ENCODE data around the gene DUSP3. TPM values are rescaled to one million over a fixed set of nuclear protein-coding genes. Genes with fewer than 3 reads are reported as not detected.

The DUSP3 gene
- total and polyA plus RNA-seq, 3 experiments from 2014 or later: 7.7 to 14.4 (median 14.0) TPM

- H3K4me1 ChIP-seq (ENCODE audit: insufficient read depth, low read length): no peaks in the 10 kb centered on the region
- no peak overlapping the region for H3K4me3 ChIP-seq (ENCODE audit: low read length)
- POLR2A ChIA-PET: no interaction called here
- Mint-ChIP-seq H3K4me1 (no peaks in the 10 kb centered on the region), H3K4me3 (no peak overlapping the region), H3K27me3 (peaks cover 4 to 35% of the 10 kb centered on the region in 2 donors), H3K9me3 (no peaks in the 10 kb centered on the region), H3K27ac (no peak overlapping the region), H3K36me3 (no peaks in the 10 kb centered on the region)
- CTCF ChIA-PET: interaction anchor here (1.2 to 1.4 kb wide), 2 partner anchors 12 to 24 kb away, joined by 3 to 4 read pairs; no protein-coding TSS in a partner anchor
- no peaks in the 10 kb centered on the region for H3K36me3 ChIP-seq (ENCODE audit: insufficient read depth, low read length)
- no peak for DNase-seq
- H3K27me3 ChIP-seq (ENCODE audit: insufficient read depth, low read length, poor library complexity, severe bottlenecking): no peaks in the 10 kb centered on the region
- H3K9me3 ChIP-seq (ENCODE audit: low read length): no peaks in the 10 kb centered on the region
- no peak overlapping the region for H3K27ac ChIP-seq (ENCODE audit: low read depth, low read length)
Observed at GRCh38 chr17:43736389-43736788, 42.4 kb downstream of the DUSP3 start.

DNA sequence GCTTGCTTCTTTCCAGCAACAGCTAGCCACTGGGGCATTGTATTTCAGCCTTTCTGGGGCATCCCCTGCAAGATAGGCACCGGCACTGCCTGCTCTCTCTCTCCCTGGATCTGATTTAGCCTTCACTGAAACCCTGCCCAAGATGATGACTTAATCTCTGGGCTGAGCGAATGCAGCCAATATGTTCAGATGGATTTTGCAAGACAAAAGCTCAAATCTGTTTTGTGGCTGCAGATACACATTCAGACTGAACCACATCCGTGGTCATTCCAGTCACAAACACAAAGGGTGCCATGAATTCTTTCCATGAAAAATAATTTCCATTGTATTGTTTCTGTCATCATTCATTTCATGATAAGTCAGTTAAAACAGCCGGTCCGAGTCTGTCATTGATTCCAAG, 44.4 kb downstream of the DUSP3 start:
- Mint-ChIP-seq H3K4me3 (no peak overlapping the region), H3K9me3 (no peaks in the 10 kb centered on the region), H3K36me3 (no peaks in the 10 kb centered on the region), H3K4me1 (no peaks in the 10 kb centered on the region), H3K27ac (no peak overlapping the region), H3K27me3 (peaks cover 4 to 27% of the 10 kb centered on the region in 2 donors)
- Histone ChIP-seq H3K27ac (ENCODE audit: low read depth, low read length) (no peak overlapping the region), H3K4me1 (ENCODE audit: insufficient read depth, low read length) (no peaks in the 10 kb centered on the region), H3K9me3 (ENCODE audit: low read length) (no peaks in the 10 kb centered on the region), H3K36me3 (ENCODE audit: insufficient read depth, low read length) (no peaks in the 10 kb centered on the region), H3K4me3 (ENCODE audit: low read length) (no peak overlapping the region), H3K27me3 (ENCODE audit: insufficient read depth, low read length, poor library complexity, severe bottlenecking) (no peaks in the 10 kb centered on the region)
- POLR2A ChIA-PET: no interaction called here
- no peak for DNase-seq
- CTCF ChIA-PET: interaction anchor here (1.5 kb wide), 1 partner anchor 32 kb away, joined by 4 read pairs; no protein-coding TSS in a partner anchor

DNA sequence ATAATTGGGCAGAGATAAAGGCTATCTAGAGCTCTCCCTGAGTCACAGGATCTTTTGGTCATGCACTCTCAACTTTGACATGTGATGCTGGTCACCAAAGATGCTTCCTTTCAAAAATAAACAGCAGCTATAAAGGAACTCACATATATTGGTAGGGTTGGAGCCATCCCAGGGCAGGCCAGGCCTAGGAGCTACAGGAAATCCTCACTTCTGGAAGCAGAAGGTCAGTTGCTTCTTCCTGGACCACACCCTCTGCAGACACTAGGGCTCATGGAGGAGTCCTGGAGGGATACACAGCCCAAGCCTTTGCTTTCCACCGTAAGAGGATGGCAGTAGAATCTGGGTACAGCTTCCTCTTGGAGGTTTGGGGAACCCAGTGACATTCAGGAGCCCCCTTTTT, 44.8 kb downstream of the DUSP3 start:
- no peak overlapping the region for H3K4me3 ChIP-seq (ENCODE audit: low read length)
- CTCF ChIA-PET: interaction anchor here (1.5 kb wide), 2 partner anchors 26 to 33 kb away, joined by 4 read pairs; no protein-coding TSS in a partner anchor
- H3K9me3 Mint-ChIP-seq: no peaks in the 10 kb centered on the region
- H3K27me3 ChIP-seq (ENCODE audit: insufficient read depth, low read length, poor library complexity, severe bottlenecking): no peaks in the 10 kb centered on the region
- no peak overlapping the region for H3K27ac ChIP-seq (ENCODE audit: low read depth, low read length)
- H3K4me1 ChIP-seq (ENCODE audit: insufficient read depth, low read length): no peaks in the 10 kb centered on the region
- H3K27ac Mint-ChIP-seq: no peak overlapping the region
- H3K4me1 Mint-ChIP-seq: no peaks in the 10 kb centered on the region
- H3K36me3 ChIP-seq (ENCODE audit: insufficient read depth, low read length): no peaks in the 10 kb centered on the region
- H3K9me3 ChIP-seq (ENCODE audit: low read length): no peaks in the 10 kb centered on the region
- no peak overlapping the region for H3K4me3 Mint-ChIP-seq
- H3K36me3 Mint-ChIP-seq: no peaks in the 10 kb centered on the region
- POLR2A ChIA-PET: no interaction called here
- DNase-seq: no peak
- peaks cover 4 to 23% of the 10 kb centered on the region in 2 donors for H3K27me3 Mint-ChIP-seq

- ChIA-PET POLR2A (no interaction called here), CTCF (interaction anchor here (1.0 to 1.5 kb wide), 3 partner anchors 25 to 34 kb away, joined by 3 to 4 read pairs (median 4); partner anchors contain the start of gene SOST)
- Histone ChIP-seq H3K27ac (ENCODE audit: low read depth, low read length) (no peak overlapping the region), H3K36me3 (ENCODE audit: insufficient read depth, low read length) (no peaks in the 10 kb centered on the region), H3K4me1 (ENCODE audit: insufficient read depth, low read length) (no peaks in the 10 kb centered on the region), H3K4me3 (ENCODE audit: low read length) (no peak overlapping the region), H3K9me3 (ENCODE audit: low read length) (no peaks in the 10 kb centered on the region), H3K27me3 (ENCODE audit: insufficient read depth, low read length, poor library complexity, severe bottlenecking) (no peaks in the 10 kb centered on the region)
- no peak for DNase-seq
- Mint-ChIP-seq H3K9me3 (no peaks in the 10 kb centered on the region), H3K27ac (no peak overlapping the region), H3K36me3 (no peaks in the 10 kb centered on the region), H3K27me3 (peaks cover 6 to 17% of the 10 kb centered on the region in 2 donors), H3K4me3 (no peak overlapping the region), H3K4me1 (no peaks in the 10 kb centered on the region)
Observed at GRCh38 chr17:43732958-43733357, 45.8 kb downstream of the DUSP3 start.

DNA sequence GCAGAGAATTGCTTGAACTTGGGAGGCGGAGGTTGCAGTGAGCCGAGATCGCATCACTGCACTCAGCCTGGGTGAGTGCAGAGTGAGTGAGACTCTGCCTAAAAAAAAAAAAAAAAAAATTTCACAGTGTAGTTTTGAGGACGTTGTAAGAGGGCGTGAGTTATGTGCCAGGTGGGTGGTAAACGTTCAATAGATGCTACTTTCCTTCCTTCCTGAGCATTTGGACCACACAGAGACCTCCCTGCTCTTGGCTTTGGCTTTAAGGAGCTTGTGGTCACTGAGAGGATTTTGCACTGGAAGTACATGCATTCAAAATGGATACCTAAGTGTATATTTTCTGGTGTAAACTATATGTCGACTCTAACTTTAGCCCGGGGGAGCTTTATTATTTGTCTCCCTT, 50.7 kb downstream of the DUSP3 start:
- Mint-ChIP-seq H3K27me3 (peaks cover 0 to 2% of the 10 kb centered on the region in 2 donors), H3K9me3 (no peaks in the 10 kb centered on the region), H3K4me1 (no peaks in the 10 kb centered on the region), H3K36me3 (no peaks in the 10 kb centered on the region), H3K4me3 (no peak overlapping the region), H3K27ac (no peak overlapping the region)
- Histone ChIP-seq H3K36me3 (ENCODE audit: insufficient read depth, low read length) (no peaks in the 10 kb centered on the region), H3K9me3 (ENCODE audit: low read length) (no peaks in the 10 kb centered on the region), H3K4me3 (ENCODE audit: low read length) (no peak overlapping the region), H3K4me1 (ENCODE audit: insufficient read depth, low read length) (no peaks in the 10 kb centered on the region), H3K27ac (ENCODE audit: low read depth, low read length) (no peak overlapping the region), H3K27me3 (ENCODE audit: insufficient read depth, low read length, poor library complexity, severe bottlenecking) (no peaks in the 10 kb centered on the region)
- POLR2A ChIA-PET: no interaction called here
- no peak for DNase-seq
- CTCF ChIA-PET: interaction anchor here (1.5 kb wide), 1 partner anchor 34 kb away, joined by 3 read pairs; no protein-coding TSS in a partner anchor

- Histone ChIP-seq H3K4me3 (ENCODE audit: low read length) (no peak overlapping the region), H3K36me3 (ENCODE audit: insufficient read depth, low read length) (no peaks in the 10 kb centered on the region), H3K4me1 (ENCODE audit: insufficient read depth, low read length) (peaks cover 8% of the 10 kb centered on the region), H3K9me3 (ENCODE audit: low read length) (no peaks in the 10 kb centered on the region), H3K27me3 (ENCODE audit: insufficient read depth, low read length, poor library complexity, severe bottlenecking) (no peaks in the 10 kb centered on the region), H3K27ac (ENCODE audit: low read depth, low read length) (no peak overlapping the region)
- Mint-ChIP-seq H3K9me3 (no peaks in the 10 kb centered on the region), H3K4me3 (peak overlapping the region in 1 of 7 donors; percentile 92), H3K27me3 (peaks cover 0 to 2% of the 10 kb centered on the region in 2 donors), H3K27ac (no peak overlapping the region), H3K36me3 (peaks cover 0 to 3% (median 0%) of the 10 kb centered on the region in 3 donors), H3K4me1 (peaks cover 6 to 8% (median 8%) of the 10 kb centered on the region in 3 donors)
- CTCF ChIA-PET: interaction anchor here (0.6 to 1.2 kb wide), 2 partner anchors 12 to 30 kb away, joined by 3 to 4 read pairs; no protein-coding TSS in a partner anchor
- DNase-seq: no peak
- POLR2A ChIA-PET: no interaction called here
Observed at GRCh38 chr17:43723697-43724359, 54.9 kb downstream of the DUSP3 start.

- ChIA-PET CTCF (interaction anchor here (1.2 to 1.9 kb wide), 2 partner anchors 26 to 29 kb away, joined by 3 to 7 read pairs; no protein-coding TSS in a partner anchor), POLR2A (no interaction called here)
- peak overlapping the region in 1 of 8 donors; percentile 44 for H3K27ac Mint-ChIP-seq
- DNase-seq: no peak
- Histone ChIP-seq H3K4me3 (ENCODE audit: low read length) (no peak overlapping the region), H3K4me1 (ENCODE audit: insufficient read depth, low read length) (peaks cover 8% of the 10 kb centered on the region), H3K9me3 (ENCODE audit: low read length) (no peaks in the 10 kb centered on the region), H3K27ac (ENCODE audit: low read depth, low read length) (no peak overlapping the region), H3K36me3 (ENCODE audit: insufficient read depth, low read length) (no peaks in the 10 kb centered on the region), H3K27me3 (ENCODE audit: insufficient read depth, low read length, poor library complexity, severe bottlenecking) (no peaks in the 10 kb centered on the region)
- H3K4me3 Mint-ChIP-seq: peak overlapping the region in 1 of 7 donors; percentile 92
- no peaks in the 10 kb centered on the region for H3K27me3 Mint-ChIP-seq
- peaks cover 0 to 3% (median 0%) of the 10 kb centered on the region in 3 donors for H3K36me3 Mint-ChIP-seq
- no peaks in the 10 kb centered on the region for H3K9me3 Mint-ChIP-seq
- H3K4me1 Mint-ChIP-seq: peaks cover 6 to 8% (median 8%) of the 10 kb centered on the region in 3 donors
Observed at GRCh38 chr17:43722870-43723665, 55.7 kb downstream of the DUSP3 start.

- no peak overlapping the region for H3K27ac ChIP-seq (ENCODE audit: low read depth, low read length)
- POLR2A ChIA-PET: no interaction called here
- H3K27me3 Mint-ChIP-seq: no peaks in the 10 kb centered on the region
- H3K4me3 Mint-ChIP-seq: peak overlapping the region in 2 of 7 donors; percentile 18 to 92
- H3K9me3 ChIP-seq (ENCODE audit: low read length): no peaks in the 10 kb centered on the region
- H3K27ac Mint-ChIP-seq: peak overlapping the region in 1 of 8 donors; percentile 44
- no peaks in the 10 kb centered on the region for H3K9me3 Mint-ChIP-seq
- DNase-seq: no peak
- peaks cover 8% of the 10 kb centered on the region for H3K4me1 ChIP-seq (ENCODE audit: insufficient read depth, low read length)
- no peak overlapping the region for H3K4me3 ChIP-seq (ENCODE audit: low read length)
- H3K4me1 Mint-ChIP-seq: peaks cover 6 to 8% (median 8%) of the 10 kb centered on the region in 3 donors
- H3K27me3 ChIP-seq (ENCODE audit: insufficient read depth, low read length, poor library complexity, severe bottlenecking): no peaks in the 10 kb centered on the region
- H3K36me3 ChIP-seq (ENCODE audit: insufficient read depth, low read length): no peaks in the 10 kb centered on the region
- CTCF ChIA-PET: interaction anchor here (1.2 to 1.9 kb wide), 2 partner anchors 25 to 28 kb away, joined by 3 to 7 read pairs; no protein-coding TSS in a partner anchor
- peaks cover 0 to 3% (median 0%) of the 10 kb centered on the region in 3 donors for H3K36me3 Mint-ChIP-seq
Observed at GRCh38 chr17:43722269-43722619, 56.5 kb downstream of the DUSP3 start.
